ENCODE results near the gene EIF3A. TPM values are rescaled to one million over a fixed set of nuclear protein-coding genes. Genes with fewer than 3 reads are reported as not detected.

Gene EIF3A
- total RNA-seq, 6 donors from 2014 or later: 90.2 to 138 (median 107) TPM

DNA sequence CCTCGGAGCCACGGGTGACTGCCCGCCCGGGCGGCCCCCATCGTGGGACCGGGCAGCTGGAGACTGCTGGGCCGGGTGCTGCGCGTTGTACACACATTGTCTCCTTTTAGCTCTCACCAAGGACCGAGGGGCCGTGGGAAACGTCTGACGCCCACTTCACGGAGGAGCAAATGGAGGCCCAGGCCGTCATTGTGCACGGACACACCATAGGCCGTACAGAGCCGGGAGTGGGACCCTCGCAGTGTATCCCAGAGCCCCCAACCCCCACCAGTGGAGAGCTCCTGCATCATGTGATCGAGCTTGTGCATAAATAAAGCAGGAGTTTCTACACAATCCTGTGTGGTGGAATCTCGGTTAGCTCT lies 24.0 kb upstream of the EIF3A start:
- ATAC-seq (ENCODE audit: low FRiP score in 2 of 2): no peak

DNA sequence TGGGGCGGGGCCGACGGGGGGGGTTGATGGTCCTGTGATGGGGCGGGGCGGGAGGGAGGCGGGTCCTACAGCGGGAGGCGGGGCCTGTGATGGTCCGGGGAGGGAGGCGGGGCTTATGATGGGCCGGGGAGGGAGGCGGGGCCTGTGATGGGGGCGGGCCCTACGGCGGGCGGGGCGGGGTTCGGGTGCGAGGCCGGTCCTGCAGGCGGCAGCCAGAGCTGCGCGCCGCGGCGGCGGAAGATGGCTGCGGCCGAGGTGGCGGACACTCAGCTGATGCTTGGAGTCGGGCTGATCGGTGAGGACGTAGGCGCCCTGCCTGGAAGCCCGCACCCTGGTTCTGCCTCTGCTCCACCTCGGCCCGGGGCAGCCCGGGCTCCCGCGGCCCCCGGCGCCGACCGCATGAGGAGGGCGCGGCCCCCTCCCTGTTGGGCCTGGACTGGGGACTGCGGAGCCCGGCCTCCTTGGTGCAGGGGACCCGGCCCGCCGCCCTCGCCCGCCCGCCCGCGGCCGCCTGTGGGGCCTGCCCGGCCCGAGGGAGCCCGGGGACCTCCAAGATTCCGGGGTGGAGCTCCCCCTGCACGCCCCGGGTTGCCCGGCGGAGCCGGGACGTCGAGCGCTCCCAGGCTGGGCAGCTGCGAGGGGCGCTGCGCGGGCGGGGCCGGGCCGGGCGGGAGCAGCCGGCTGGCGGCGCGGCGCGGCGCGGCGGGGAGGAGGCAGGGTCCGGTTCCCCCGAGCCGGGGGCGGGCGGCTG lies 23.5 kb upstream of the EIF3A start, which contains the start of gene DENND10:
TSS of gene DENND10 (plus strand) at position 211 of the 751 bp plus-strand sequence. CDS start at position 241, 30 bp downstream.
- Histone ChIP-seq H3K9me3 (no peaks in the 10 kb centered on the region), H3K4me3 (peak within 1 kb of the TSS; percentile 93 to 100 (median 98)), H3K36me3 (peaks cover 0 to 13% (median 7%) of the 10 kb centered on the region in 4 donors), H3K4me1 (peaks cover 11 to 19% (median 12%) of the 10 kb centered on the region in 4 donors), H3K27me3 (no peaks in the 10 kb centered on the region), H3K27ac (peak within 1 kb of the TSS; percentile 69 to 92 (median 80))
- 0% methylated on average over 2 to 11 of the region's 91 CpGs for whole genome bisulfite sequencing, 2 donors
- TF ChIP-seq CTCF (IDR thresholded peaks at IDR 0.05) (peak in 3 of 6 experiments; percentile 9 to 26 (median 24)), EP300 (IDR thresholded peaks at IDR 0.05) (no peak), POLR2AphosphoS5 (IDR thresholded peaks at IDR 0.05) (peak; percentile 68 to 90), POLR2A (IDR thresholded peaks at IDR 0.05) (peak in 3 of 4 donors; percentile 70 to 89 (median 81))
- ATAC-seq (ENCODE audit: low FRiP score in 2 of 2) (peak; percentile 92 to 98), DNase-seq (peak; percentile 88 to 95)

More for the DNA sequence above, 24.0 kb upstream of the EIF3A start:
- Histone ChIP-seq H3K4me1 (peaks cover 11 to 19% (median 12%) of the 10 kb centered on the region in 4 donors), H3K36me3 (peaks cover 0 to 17% (median 8%) of the 10 kb centered on the region in 4 donors), H3K4me3 (peak overlapping the region; percentile 55 to 100 (median 98)), H3K27me3 (no peaks in the 10 kb centered on the region), H3K9me3 (no peaks in the 10 kb centered on the region), H3K27ac (peak overlapping the region; percentile 55 to 92 (median 80))
- 2 to 5% methylated on average over 9 to 11 of the region's 22 CpGs for WGBS, 2 donors
- DNase-seq: peak in 1 of 2 donors; percentile 24
- TF ChIP-seq EP300 (IDR thresholded peaks at IDR 0.05) (no peak), CTCF (IDR thresholded peaks at IDR 0.05) (no peak), POLR2A (IDR thresholded peaks at IDR 0.05) (no peak), POLR2AphosphoS5 (IDR thresholded peaks at IDR 0.05) (no peak)

DNA sequence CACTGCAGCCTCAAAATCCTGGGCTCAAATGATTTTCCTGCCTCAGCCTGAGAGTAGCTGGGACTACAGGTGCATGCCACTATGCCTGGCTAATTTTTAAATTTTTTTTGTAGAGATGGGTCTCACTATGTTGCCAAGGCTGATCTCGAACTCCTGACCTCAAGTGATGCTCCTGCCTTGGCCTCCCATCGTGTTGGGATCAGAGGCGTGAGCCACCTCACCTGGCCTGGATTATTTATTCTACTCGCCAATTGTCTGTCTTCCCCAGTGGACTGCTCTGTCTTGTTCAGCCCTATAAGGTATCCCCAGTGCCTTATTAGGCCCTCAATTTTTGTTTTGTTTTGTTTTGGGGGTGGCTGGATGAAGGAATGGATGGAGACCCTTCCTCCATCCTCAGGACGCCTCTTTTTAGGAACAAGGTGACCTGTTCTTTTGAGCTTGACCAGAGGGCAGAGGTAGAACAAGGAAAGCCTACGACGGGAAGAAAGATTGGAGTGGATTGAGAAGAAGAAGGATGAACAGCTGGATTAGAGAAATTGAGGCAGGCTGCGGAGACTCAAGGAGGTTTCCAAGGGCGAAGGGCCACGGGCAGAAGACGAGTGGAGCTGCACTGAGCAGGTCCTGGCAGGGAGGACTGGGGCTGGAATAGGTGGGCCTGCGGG lies 22.8 kb upstream of the EIF3A start:
- H3K27ac ChIP-seq: peak overlapping the region in 3 of 4 donors; percentile 5 to 92 (median 55)

More for the DNA sequence above, 22.8 kb upstream of the EIF3A start:
- Histone ChIP-seq H3K4me3 (peak overlapping the region in 3 of 4 donors; percentile 96 to 100 (median 99)), H3K4me1 (peaks cover 11 to 19% (median 12%) of the 10 kb centered on the region in 4 donors), H3K36me3 (peaks cover 0 to 6% (median 2%) of the 10 kb centered on the region in 4 donors), H3K9me3 (no peaks in the 10 kb centered on the region), H3K27me3 (no peaks in the 10 kb centered on the region)
- no peak for DNase-seq
- TF ChIP-seq EP300 (IDR thresholded peaks at IDR 0.05) (no peak), POLR2A (IDR thresholded peaks at IDR 0.05) (no peak), CTCF (IDR thresholded peaks at IDR 0.05) (no peak), POLR2AphosphoS5 (IDR thresholded peaks at IDR 0.05) (no peak)
- no peak for ATAC-seq (ENCODE audit: low FRiP score in 2 of 2)
- WGBS, 2 donors: 49 to 69% methylated on average over 11 to 12 of the region's 12 CpGs

Measured in upper lobe of left lung (tissue), 6 donors.